GM23338 (cell line): ENCODE results near the gene PPFIA1. TPM values are rescaled to one million over a fixed set of nuclear protein-coding genes. Genes with fewer than 3 reads are reported as not detected.

Experiments used
- ATAC-seq: fragments of 200-7000 bp; cut with Tn5 transposase; 3 replicates; pipeline ENCODE4 v1.9.1; 2020
- DNase-seq: peaks from one replicate; pipeline ENCODE4 v3.0.0-alpha.2; 2015; ENCODE audit warnings: low spot score
- H2AFZ ChIP-seq: fragments of 200-600 bp; sonication (generic); 2 replicates; pipeline ENCODE4 v1.8.0; 2016; ENCODE audit warnings: antibody characterized with exemption, mild to moderate bottlenecking, moderate library complexity
- H3F3A ChIP-seq: fragments of 200-600 bp; sonication (generic); replicated peaks from 2 replicates; pipeline ENCODE4 v1.8.0; 2017; ENCODE audit warnings: antibody characterized with exemption, mixed run types, low read depth
- H3K27ac ChIP-seq: fragments of 200-600 bp; sonication (generic); 2 replicates; pipeline ENCODE4 v1.6.1; 2016; ENCODE audit warnings: low read depth
- H3K27me3 ChIP-seq: fragments of 200-600 bp; sonication (generic); 2 replicates; pipeline ENCODE4 v1.8.0; 2016; ENCODE audit warnings: mild to moderate bottlenecking, mixed run types, moderate library complexity; ENCODE audit not compliant: insufficient read depth
- H3K36me3 ChIP-seq: fragments of 200-600 bp; sonication (generic); 2 replicates; pipeline ENCODE4 v1.8.0; 2016; ENCODE audit warnings: mild to moderate bottlenecking; ENCODE audit not compliant: insufficient read depth
- H3K4me1 ChIP-seq: fragments of 200-600 bp; sonication (generic); 2 replicates; pipeline ENCODE4 v1.8.0; 2016; ENCODE audit warnings: mild to moderate bottlenecking, moderate library complexity; ENCODE audit not compliant: insufficient read depth
- H3K4me2 ChIP-seq: fragments of 200-600 bp; sonication (generic); 2 replicates; pipeline ENCODE4 v1.7.1; 2017; ENCODE audit warnings: mixed run types
- H3K4me3 ChIP-seq: fragments of 200-600 bp; sonication (generic); 2 replicates; pipeline ENCODE4 v1.6.1; 2016; ENCODE audit warnings: mixed run types
- H3K79me2 ChIP-seq: fragments of 200-600 bp; sonication (generic); replicated peaks from 2 replicates; pipeline ENCODE4 v1.8.0; 2017; ENCODE audit warnings: mild to moderate bottlenecking; ENCODE audit not compliant: insufficient read depth
- H3K9me2 ChIP-seq: fragments of 200-600 bp; sonication (generic); 2 replicates; pipeline ENCODE4 v1.8.0; 2017; ENCODE audit not compliant: insufficient read depth
- H4K20me1 ChIP-seq: fragments of 200-600 bp; sonication (generic); replicated peaks from 2 replicates; pipeline ENCODE4 v1.8.0; 2017; ENCODE audit warnings: mild to moderate bottlenecking; ENCODE audit not compliant: insufficient read depth
- H3K27ac Mint-ChIP-seq: 2 replicates; pipeline ENCODE4 v1.8.0; 2020; ENCODE audit warnings: inconsistent platforms, mild to moderate bottlenecking, moderate library complexity, mixed read lengths
- H3K27me3 Mint-ChIP-seq: 3 replicates; pipeline ENCODE4 v1.8.0; 2022; ENCODE audit warnings: low read depth, mild to moderate bottlenecking, moderate library complexity, mixed read lengths, inconsistent platforms; ENCODE audit not compliant: insufficient read depth, poor library complexity
- H3K36me3 Mint-ChIP-seq: 3 replicates; pipeline ENCODE4 v1.8.0; 2021; ENCODE audit warnings: low read depth, mild to moderate bottlenecking, inconsistent platforms, moderate library complexity, mixed read lengths
- H3K4me1 Mint-ChIP-seq: 3 replicates; pipeline ENCODE4 v1.8.0; 2020; ENCODE audit warnings: mild to moderate bottlenecking, inconsistent platforms, mixed read lengths
- H3K4me3 Mint-ChIP-seq: 3 replicates; pipeline ENCODE4 v1.8.0; 2021; ENCODE audit warnings: moderate library complexity, mild to moderate bottlenecking, inconsistent platforms, mixed read lengths
- H3K9me3 Mint-ChIP-seq: 3 replicates; pipeline ENCODE4 v1.8.0; 2020; ENCODE audit warnings: moderate library complexity, mild to moderate bottlenecking, inconsistent platforms, mixed read lengths
- CREB1 ChIP-seq: fragments of 250-450 bp; sonication (Bioruptor Pico); IDR thresholded peaks from 2 replicates; pipeline ENCODE4 v1.5.0; 2020; ENCODE audit warnings: low read depth, mild to moderate bottlenecking, moderate library complexity
- ETS1 ChIP-seq: IDR thresholded peaks from 2 replicates; pipeline ENCODE4 v1.6.1; 2016; ENCODE audit warnings: antibody characterized with exemption
- EZH2 ChIP-seq: fragments of 200-600 bp; sonication (generic); IDR thresholded peaks from one replicate; pipeline ENCODE4 v1.8.0; 2017; ENCODE audit warnings: antibody characterized with exemption, mild to moderate bottlenecking, low read depth; ENCODE audit not compliant: unreplicated experiment
- EZH2phosphoT487 ChIP-seq: fragments of 200-600 bp; sonication (generic); IDR thresholded peaks from one replicate; pipeline ENCODE4 v1.8.1; 2018; ENCODE audit warnings: antibody characterized with exemption; ENCODE audit not compliant: unreplicated experiment
- JUNB ChIP-seq: IDR thresholded peaks from one replicate; pipeline ENCODE4 v1.6.1; 2016; ENCODE audit warnings: antibody characterized with exemption; ENCODE audit not compliant: unreplicated experiment
- NANOG ChIP-seq: IDR thresholded peaks from 2 replicates; pipeline ENCODE4 v1.6.1; 2016; ENCODE audit warnings: antibody characterized with exemption, borderline replicate concordance
- REST ChIP-seq: IDR thresholded peaks from one replicate; pipeline ENCODE4 v1.6.1; 2018; ENCODE audit warnings: antibody characterized with exemption; ENCODE audit not compliant: unreplicated experiment
- STAT1 ChIP-seq: IDR thresholded peaks from one replicate; pipeline ENCODE4 v1.6.1; 2016; ENCODE audit warnings: antibody characterized with exemption; ENCODE audit not compliant: unreplicated experiment
- ZNF114 ChIP-seq: fragments of 250-450 bp; sonication (Bioruptor Pico); IDR thresholded peaks from 2 replicates; pipeline ENCODE4 v1.5.0; 2020; ENCODE audit warnings: mild to moderate bottlenecking, moderate library complexity
- ZNF331 ChIP-seq: fragments of 250-450 bp; sonication (Bioruptor Pico); IDR thresholded peaks from 2 replicates; pipeline ENCODE4 v1.5.0; 2020; ENCODE audit warnings: low read depth, mild to moderate bottlenecking, moderate library complexity
- ZNF462 ChIP-seq: fragments of 250-450 bp; sonication (Bioruptor Pico); IDR thresholded peaks from 2 replicates; pipeline ENCODE4 v1.5.0; 2020; ENCODE audit warnings: mild to moderate bottlenecking, moderate library complexity
- polyA plus RNA-seq: library from polyadenylated mRNA; unstranded; fragments of >200 nt; fragmentation: Nextera tagmentation; extraction: Ambion mirVana; gene quantifications from 2 replicates; pipeline ENCODE4 v1.2.1, GENCODE V29; 2016
- total RNA-seq: library from RNA; depleted of rRNA; stranded (reverse); fragments of >200 nt; shearing (Covaris generic); gene quantifications from 2 replicates; pipeline ENCODE4 v1.2.3, GENCODE V29; 2014

PPFIA1 gene
- total and polyA plus RNA-seq, 2 experiments from 2014 or later: 41.7 to 62.0 TPM

GRCh38 chr11:70341881-70342429, 71.5 kb downstream of the PPFIA1 start (continued):
- TF ChIP-seq ZNF462: no peak
- no peak for TF ChIP-seq ZNF114 (CRISPR knock-in tag)
- TF ChIP-seq ZNF331 (CRISPR knock-in tag): no peak
- no peak for TF ChIP-seq STAT1
- no peak for TF ChIP-seq REST

GRCh38 chr11:70343636-70344035, 73.1 kb downstream of the PPFIA1 start:
- TF ChIP-seq JUNB (no peak), ETS1 (no peak), EZH2 (no peak), ZNF114 (CRISPR knock-in tag) (no peak), CREB1 (CRISPR knock-in tag) (no peak), NANOG (no peak), EZH2phosphoT487 (no peak)
- H3K27me3 ChIP-seq: no peaks in the 10 kb centered on the region
- no peaks in the 10 kb centered on the region for H3K79me2 ChIP-seq
- no peak overlapping the region for H2AFZ ChIP-seq
- no peaks in the 10 kb centered on the region for H3K9me2 ChIP-seq
- H3K27ac ChIP-seq: no peak overlapping the region
- Mint-ChIP-seq H3K27ac (no peak overlapping the region), H3K4me3 (no peak overlapping the region), H3K4me1 (peaks cover 5% of the 10 kb centered on the region), H3K27me3 (peaks cover 7% of the 10 kb centered on the region), H3K36me3 (peaks cover 79% of the 10 kb centered on the region), H3K9me3 (no peaks in the 10 kb centered on the region)
- DNase-seq: no peak
- H3K4me3 ChIP-seq: no peak overlapping the region
- peaks cover 61% of the 10 kb centered on the region for H3K36me3 ChIP-seq
- no peak for ATAC-seq
- no peak overlapping the region for H3K4me2 ChIP-seq
- H3K4me1 ChIP-seq: no peaks in the 10 kb centered on the region
- H3F3A ChIP-seq: no peaks in the 10 kb centered on the region
- H4K20me1 ChIP-seq: peaks cover 6% of the 10 kb centered on the region; the same call in 1 of the 2 replicates
